CD4-positive, alpha-beta T cell treated with Interleukin-4 for 4 hours (primary cell): Measurements from ENCODE around the gene EEPD1.
"Not testable (repeated sequence)": the region's sequence is repeated elsewhere in the genome, so short reads cannot be mapped to it uniquely, and the experiment has no call there.

Source experiments
- DNase-seq: peaks from one replicate; pipeline ENCODE4 v3.0.0-alpha.2; 2020

The EEPD1 gene

DNA sequence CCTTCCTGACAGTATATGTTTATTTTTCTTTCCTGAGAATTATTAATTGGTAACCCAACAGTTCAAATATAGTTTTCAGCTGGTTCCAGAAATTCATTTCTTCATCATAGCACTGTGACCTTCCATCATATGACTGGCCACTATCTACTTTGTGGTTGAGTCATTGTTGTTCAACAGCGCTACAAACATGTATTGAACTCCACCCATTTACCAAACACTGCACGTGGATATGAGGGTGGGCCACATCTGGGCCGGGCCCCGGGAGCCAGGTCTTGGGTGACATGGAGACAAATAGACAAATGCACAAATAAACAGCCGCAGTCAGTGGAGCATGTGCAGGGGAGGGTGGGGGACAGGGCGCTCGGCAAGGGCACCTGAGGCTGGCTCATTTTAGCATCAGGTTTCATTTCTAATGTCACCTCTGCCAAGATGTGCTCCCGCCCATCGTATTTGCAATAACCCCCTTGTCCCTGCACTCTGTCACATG is 24.0 kb upstream of the EEPD1 start:
- no peak for DNase-seq

DNA sequence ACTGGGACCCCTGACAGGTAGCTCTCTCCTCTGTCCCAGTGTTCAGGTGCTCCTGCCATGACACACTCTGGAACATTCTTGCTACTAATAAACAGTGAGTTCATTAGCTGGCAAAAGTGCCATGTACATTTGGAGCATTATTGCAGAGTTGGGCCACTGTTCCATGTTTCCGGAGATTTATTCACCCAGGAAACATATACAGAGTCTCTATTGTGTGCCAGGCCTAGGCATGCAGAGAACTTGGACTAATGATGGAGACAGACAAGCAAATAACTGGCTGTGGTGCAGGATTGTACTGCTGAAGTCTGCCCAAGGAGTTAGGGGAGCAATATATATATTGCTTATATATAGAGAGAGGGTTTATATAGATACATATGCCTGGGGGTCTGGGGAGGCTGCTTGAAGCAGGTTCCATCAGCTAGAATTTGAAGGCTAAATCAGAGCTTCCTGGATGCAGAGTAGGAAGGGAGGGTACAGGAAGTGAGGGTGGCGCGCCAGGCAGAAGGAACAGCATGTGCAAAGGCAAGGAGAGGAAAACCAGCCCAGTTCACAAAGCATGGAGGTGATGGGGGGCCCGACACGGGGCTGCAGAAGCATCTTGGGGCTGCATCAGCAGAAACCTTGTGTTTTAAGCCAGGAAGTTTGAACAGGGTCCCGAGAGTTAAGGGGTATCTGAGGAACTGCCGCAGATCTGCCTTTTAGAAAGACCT is 22.7 kb upstream of the EEPD1 start:
- DNase-seq, result no peak

DNA sequence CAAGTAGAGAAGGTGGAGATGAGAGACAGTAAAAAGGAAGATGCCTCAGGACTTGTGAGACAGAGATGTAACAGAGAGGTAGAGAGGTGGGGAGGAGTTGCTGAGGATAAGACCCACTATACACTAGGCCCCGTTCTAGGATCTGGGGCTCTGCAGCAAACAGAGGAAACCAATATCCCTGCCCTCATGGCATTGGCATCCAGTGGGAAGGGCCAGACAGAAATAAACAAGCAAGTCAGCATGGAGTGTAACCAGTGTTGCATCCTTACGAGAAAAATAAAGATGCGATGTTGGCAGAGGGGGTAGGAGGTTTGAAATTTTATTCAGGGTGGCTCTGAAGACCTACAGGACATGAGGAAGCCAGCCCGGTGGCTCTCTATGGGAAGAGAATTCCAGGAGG is 22.0 kb upstream of the EEPD1 start:
- no peak for DNase-seq

DNA sequence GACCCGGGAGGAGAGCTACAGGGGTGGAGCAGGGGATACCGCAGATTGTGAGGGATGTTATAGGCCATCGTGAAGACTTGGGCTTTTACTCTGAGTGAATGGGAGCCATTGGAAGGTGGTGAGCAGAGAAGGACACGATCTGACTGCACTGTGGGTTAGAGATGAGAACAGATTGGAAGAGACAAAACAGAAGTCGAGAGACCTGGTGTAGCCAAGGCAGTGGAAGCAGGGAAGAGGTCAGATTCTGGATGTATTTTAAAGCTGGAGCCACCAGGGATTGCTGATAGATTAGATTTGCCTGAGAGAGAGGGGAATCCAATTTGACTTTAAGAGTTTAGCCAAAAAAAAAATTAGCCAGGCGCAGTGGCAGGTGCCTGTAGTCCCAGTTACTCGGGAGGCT is 21.6 kb upstream of the EEPD1 start:
- DNase-seq, result no peak

DNA sequence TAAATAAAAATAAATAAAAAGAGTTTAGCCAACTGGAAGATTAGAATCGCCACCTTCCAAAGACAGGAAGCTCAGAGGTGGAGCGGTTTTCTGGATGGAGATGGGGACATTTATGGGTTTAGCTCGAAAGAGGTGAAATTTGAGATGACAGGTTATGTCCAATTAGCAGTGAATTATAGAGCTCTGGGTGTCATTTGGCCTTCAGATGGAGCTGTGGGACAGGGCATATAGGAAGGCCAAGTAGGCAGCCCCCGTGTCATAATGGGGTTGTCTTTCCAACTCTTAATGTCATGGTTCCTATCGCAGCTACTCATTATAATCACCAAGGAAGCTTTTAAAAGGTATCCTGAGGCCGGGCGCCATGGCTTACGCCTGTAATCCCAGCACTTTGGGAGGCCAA is 21.0 kb upstream of the EEPD1 start:
- DNase-seq, result no peak

DNA sequence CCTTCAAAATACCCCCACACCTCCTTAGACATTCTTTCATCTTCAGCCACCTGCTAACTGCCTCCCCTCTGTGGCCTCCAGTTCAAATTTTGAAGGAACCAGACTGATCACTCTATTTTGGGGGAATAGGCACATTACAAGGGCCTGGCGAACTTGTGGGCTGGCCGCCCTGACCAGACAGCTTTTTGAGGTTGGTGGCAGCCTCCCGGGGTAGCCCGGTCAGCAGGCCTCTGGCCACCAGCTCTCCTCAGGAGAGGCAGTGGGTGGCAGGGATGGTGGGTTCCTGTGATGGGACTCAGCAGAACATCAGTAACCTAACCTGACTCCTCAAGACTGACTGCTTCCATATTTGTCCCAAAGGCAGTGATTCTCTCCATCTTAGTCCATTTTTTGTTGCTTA is 17.4 kb upstream of the EEPD1 start:
- DNase-seq, result no peak

DNA sequence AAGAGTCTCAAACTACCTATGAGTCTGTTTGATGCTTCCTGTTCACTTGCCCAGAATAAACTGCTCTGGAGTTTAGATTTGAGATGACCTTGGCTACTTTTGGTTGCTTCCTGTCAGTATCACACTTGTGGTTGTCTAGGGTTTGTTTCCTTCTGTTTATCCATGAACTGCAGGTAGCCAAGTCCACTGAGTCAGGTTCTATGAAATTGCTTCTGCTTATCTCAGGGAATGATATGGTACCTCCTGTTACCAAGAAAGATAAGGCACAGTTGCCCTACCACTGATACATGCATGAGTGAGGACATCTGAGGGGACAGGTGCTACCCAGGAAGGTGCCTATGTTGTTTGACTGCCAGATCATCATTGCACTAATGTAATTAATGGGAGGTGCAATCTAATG is 15.8 kb upstream of the EEPD1 start:
- no peak for DNase-seq

- no peak for DNase-seq
Observed at GRCh38 chr7:36137754-36138153, 15.3 kb upstream of the EEPD1 start.

GRCh38 chr7:36138209-36138608 is 14.8 kb upstream of the EEPD1 start:
- no peak for DNase-seq

- DNase-seq, result no peak
Observed at GRCh38 chr7:36141351-36141750, 11.7 kb upstream of the EEPD1 start.

DNA sequence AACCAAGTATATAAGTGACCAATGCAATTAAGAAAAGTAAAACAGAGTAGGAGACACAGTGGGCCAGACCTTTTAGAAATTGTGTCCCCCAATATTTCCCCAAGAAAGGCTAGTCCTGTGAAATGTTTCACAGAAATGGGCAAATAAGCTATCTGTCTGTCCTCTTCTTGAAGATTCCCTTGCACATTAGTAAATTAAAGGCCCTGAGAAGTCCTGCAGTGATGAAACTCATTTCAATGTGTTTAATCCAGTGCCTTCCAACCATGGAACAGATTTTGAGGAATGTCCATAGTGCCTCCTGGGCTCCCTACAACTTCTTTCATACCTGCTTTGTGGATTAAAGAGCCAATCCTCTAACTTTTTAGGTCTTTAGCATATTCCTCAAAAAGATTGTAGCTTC is 11.2 kb upstream of the EEPD1 start:
- no peak for DNase-seq

DNA sequence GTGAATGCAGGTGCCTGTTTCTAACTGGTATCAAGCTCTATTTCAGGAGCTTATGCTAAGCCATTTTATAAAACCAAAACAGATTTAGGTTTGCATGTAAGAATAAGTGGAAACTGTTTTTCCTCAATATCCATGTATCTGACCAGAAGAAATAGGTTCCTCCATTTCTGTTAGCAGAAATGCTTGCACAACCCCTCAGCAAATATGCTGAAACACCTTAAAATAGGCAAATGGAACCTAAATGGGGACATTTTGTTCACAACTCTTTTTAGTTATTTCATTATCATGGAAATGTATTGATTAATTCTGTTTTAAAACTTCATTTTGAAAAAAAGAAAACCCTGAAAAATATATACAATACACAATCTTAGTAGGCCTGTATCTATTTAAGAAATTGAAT is 8.9 kb upstream of the EEPD1 start:
- DNase-seq, result no peak

DNA sequence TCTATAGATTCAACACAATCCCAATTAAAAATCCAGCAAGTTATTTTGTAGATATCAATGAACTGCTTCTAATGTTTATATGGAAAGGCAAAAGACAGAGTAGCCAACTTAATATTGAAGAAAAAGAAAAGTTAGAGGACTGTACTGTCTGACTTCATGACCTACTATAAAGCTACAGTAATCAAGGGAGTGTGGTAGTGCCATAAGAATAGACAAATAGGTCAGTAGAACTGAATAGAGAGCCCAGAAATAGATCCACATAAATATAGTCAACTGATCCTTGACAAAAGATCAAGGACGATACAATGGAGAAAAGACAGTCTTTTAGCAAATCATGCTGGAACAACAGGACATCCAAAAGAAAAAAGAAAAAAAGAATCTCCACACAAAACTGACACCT is 7.4 kb upstream of the EEPD1 start:
- no peak for DNase-seq

GRCh38 chr7:36147361-36147760 is 5.7 kb upstream of the EEPD1 start:
- DNase-seq, result no peak

DNA sequence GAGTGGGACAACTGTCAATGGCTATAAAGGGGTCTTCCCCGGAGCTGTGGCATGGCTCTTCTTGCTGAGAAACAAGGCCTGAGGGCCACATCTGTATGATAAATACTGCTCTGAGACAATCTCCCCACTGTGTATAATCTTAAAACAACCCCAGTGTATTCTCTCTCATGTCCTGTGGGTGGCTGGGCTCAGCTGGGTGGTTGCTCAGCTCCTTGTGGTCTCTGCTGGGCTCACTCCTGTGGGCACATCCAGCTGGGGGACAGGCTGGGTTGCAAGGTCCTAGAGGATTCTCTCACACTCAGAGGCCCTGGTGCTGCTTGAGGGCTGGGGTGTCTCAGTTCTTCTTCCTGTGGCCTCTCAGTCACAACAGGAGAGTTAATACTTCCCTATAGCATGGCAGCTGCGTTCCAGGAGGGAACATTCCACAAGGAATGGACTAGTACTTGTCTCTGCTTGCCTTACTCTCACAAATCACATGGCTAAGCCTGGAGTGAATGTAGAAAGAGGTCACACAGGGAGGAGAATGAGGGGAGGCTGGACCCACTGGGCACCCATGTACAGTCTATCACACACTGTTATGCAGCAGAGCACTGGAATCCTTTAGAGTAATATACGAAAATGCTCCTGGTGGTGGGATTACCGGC is 4.5 kb upstream of the EEPD1 start:
- no peak for DNase-seq

DNA sequence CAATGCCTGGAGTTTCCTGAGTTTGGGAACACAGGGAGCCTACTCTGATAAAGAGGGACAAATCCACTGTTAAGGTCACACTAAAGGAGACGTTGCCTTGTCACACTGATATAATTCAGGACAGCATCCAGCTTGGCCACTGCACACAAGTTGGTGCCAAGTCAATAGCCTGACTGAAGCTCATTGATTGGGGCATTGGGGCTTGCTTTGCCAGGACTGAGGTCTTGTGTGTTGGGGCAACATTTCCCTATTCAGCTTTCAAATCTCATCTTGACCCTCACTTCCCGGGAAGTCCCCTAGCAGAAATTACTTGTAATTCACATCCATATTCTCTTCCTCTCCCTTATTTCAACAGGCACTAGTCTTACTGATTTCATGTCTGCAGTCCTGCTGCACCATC is 3.8 kb upstream of the EEPD1 start:
- DNase-seq, result not testable (repeated sequence)

- no peak for DNase-seq
Observed at GRCh38 chr7:36149694-36150452, 3.2 kb upstream of the EEPD1 start.

GRCh38 chr7:36151921-36152755 is 916 bp upstream of the EEPD1 start:
- DNase-seq, result no peak

DNA sequence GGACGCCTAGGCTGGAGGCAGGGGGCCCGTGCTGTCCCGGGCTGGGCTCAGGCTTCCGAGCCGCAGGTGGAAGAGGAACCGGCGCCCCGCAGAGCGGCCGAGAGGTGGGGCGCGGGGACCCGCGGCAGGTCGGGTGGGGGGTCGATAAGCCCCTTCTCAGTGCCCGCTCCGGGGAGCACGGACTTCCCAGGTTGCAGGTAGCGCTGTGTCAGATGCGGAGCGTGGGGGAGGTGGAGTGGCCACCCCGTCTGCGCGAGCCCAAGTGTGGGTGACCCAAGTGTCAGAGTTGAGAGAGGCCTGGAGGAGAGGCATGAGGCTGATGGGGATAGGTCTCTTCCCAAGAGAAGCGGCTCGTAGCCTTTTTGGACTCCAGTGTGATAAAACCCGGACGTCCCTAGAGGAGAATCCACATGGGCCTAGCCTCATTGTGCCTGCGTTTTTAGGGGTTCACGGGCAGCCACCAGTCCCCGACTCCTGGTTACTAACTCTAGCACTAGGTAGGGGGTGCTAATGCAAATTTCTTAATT is 580 bp downstream of the EEPD1 start:
- no peak for DNase-seq

GRCh38 chr7:36154255-36155212 is 1.5 kb downstream of the EEPD1 start:
- DNase-seq, result no peak

GRCh38 chr7:36155811-36156361 is 2.8 kb downstream of the EEPD1 start:
- DNase-seq, result no peak
